Right lobe of liver (tissue), 6 donors: ENCODE measurements around the gene KIAA0513. TPM values are rescaled to one million over a fixed set of nuclear protein-coding genes. Genes with fewer than 3 reads are reported as not detected.

ENCODE experiments used
- ATAC-seq, 4 donors: fragments of 200-7000 bp; cut with Tn5 transposase; one replicate each; pipeline ENCODE4 v1.9.1; 2020; ENCODE audit warnings: mild to moderate bottlenecking in 4 of 4, moderate library complexity in 4 of 4
- DNase-seq, 3 donors: peaks; one replicate each; pipeline ENCODE4 v3.0.0-alpha.2; 2020
- H3K27ac ChIP-seq, 3 donors: fragments of 200-600 bp; one replicate each; pipeline ENCODE4 v1.8.0; 2022
- H3K27me3 ChIP-seq, 2 donors: fragments of 200-600 bp; one replicate each; pipeline ENCODE4 v1.8.0; 2022
- H3K36me3 ChIP-seq, 4 donors: fragments of 200-600 bp; sonication (generic) in 1 of 4; one replicate each; pipeline versions ENCODE4 v1.5.1 to v1.8.0; 2017 to 2022; ENCODE audit warnings: control low read depth in 1 of 4
- H3K4me1 ChIP-seq, 4 donors: fragments of 200-600 bp; sonication (generic) in 1 of 4; one replicate each; pipeline versions ENCODE4 v1.5.1 to v1.8.0; 2017 to 2022; ENCODE audit warnings: control low read depth in 1 of 4
- H3K4me3 ChIP-seq, 3 donors: fragments of 200-600 bp; one replicate each; pipeline ENCODE4 v1.8.0; 2022
- H3K9me3 ChIP-seq, 4 donors: fragments of 200-600 bp; sonication (generic) in 1 of 4; one replicate each; pipeline versions ENCODE4 v1.5.1 to v1.8.0; 2017 to 2022; ENCODE audit warnings: control low read depth in 1 of 4
- POLR2A ChIP-seq: fragments of 450-650 bp; IDR thresholded peaks from one replicate; pipeline ENCODE4 v1.6.1; 2017; ENCODE audit warnings: antibody characterized with exemption, mild to moderate bottlenecking
- WGBS: methylation state at CpG from one replicate; pipeline ENCODE4 v1.1.6; 2018; ENCODE audit warnings: low coverage, low lambda C conversion rate; ENCODE audit not compliant: insufficient coverage; ENCODE audit errors: missing lambda C conversion rate; 5-methylcytosine and 5-hydroxymethylcytosine counted together
- intact Hi-C, 2 donors: fragments of 100-400 bp; cut with DNase I; formaldehyde crosslinking; loops; one replicate each; pipeline versions ENCODE4 v1.11.2 to v1.14.1; 2022
- total RNA-seq, 6 experiments: library from RNA; depleted of rRNA in 2 of 6; stranded (reverse); fragments of >200 nt in 2 of 6; fragmentation: NEBNext Ultra II Directional in 3 of 6; extraction: Animal tissue kit (Norgen Biotek cat#: 25700) in 3 of 6; gene quantifications; one replicate each; pipeline versions ENCODE4 v1.1.0 to v1.2.4, GENCODE V29; 2016 to 2023
- TF ChIP-seq, protein P1 (sequence below), 4 donors: fragments of 200-600 bp in 3 of 4; fragments of 450-650 bp in 1 of 4; IDR thresholded peaks; one replicate each; pipeline versions ENCODE4 v1.5.1 to v1.8.0; 2016 to 2022; ENCODE audit warnings: antibody characterized with exemption in 4 of 4, mild to moderate bottlenecking in 2 of 4
- donor health status: DM: no; HTN: yes; CAD: no.
- donor health status: DM: no; HTN: no; CAD: no.
- donor health status: DM: no; HTN: no; CAD: no.
- donor health status: DM: no; HTN: yes; CAD: no.
- donor health status: DM: no; HTN: yes; CAD: no.

The KIAA0513 gene
- total RNA-seq, 6 experiments from 2014 or later: 2.6 to 7.4 (median 4.7) TPM

DNA sequence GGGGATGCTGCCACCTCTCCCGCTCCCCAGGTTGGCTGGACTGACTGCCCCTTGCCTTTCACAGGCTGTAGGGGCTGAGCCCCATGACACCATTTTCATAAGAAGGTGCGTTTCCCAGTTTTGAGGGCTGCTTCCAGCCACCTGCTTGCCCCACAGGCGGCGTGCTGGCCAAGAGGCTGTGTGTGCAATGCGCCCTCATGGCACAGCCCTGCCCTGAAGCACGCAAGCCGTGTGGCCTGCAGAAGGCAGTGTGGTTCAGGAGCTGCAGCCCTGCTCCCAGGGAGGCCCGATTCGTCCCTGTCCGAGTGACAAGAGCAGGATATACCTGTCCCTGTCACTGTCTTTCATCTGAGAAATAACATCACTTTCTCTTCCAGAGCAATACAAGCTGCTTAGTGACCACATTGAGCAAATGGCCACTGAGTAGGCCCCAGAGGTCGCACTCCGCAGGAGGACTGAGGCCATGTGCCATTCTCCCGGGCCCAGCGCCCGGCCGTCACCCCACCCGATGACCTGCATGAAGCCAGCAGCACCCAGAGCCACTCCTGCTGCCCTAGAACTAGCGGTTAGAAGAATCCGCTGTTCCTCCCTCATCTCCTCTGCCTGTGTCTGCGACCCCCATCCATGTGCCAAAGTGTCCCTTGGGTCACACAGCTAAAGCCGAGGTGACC, 60.4 kb downstream of the KIAA0513 start:
- ATAC-seq (no peak), DNase-seq (no peak)
- Histone ChIP-seq H3K27ac (no peak overlapping the region), H3K4me3 (no peak overlapping the region), H3K9me3 (no peaks in the 10 kb centered on the region), H3K36me3 (no peaks in the 10 kb centered on the region), H3K4me1 (peaks cover 0 to 10% (median 5%) of the 10 kb centered on the region in 4 donors), H3K27me3 (no peaks in the 10 kb centered on the region)
- 80% methylated on average over 2 of the region's 21 CpGs for WGBS
- TF ChIP-seq POLR2A: no peak
- TF ChIP-seq, protein P1, sequence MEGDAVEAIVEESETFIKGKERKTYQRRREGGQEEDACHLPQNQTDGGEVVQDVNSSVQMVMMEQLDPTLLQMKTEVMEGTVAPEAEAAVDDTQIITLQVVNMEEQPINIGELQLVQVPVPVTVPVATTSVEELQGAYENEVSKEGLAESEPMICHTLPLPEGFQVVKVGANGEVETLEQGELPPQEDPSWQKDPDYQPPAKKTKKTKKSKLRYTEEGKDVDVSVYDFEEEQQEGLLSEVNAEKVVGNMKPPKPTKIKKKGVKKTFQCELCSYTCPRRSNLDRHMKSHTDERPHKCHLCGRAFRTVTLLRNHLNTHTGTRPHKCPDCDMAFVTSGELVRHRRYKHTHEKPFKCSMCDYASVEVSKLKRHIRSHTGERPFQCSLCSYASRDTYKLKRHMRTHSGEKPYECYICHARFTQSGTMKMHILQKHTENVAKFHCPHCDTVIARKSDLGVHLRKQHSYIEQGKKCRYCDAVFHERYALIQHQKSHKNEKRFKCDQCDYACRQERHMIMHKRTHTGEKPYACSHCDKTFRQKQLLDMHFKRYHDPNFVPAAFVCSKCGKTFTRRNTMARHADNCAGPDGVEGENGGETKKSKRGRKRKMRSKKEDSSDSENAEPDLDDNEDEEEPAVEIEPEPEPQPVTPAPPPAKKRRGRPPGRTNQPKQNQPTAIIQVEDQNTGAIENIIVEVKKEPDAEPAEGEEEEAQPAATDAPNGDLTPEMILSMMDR (IDR thresholded peaks at IDR 0.05): no peak
- intact Hi-C loops: loop anchor here in 1 of 2 donors (10.0 kb wide), 1 partner anchor 123 kb away; no protein-coding TSS in a partner anchor

DNA sequence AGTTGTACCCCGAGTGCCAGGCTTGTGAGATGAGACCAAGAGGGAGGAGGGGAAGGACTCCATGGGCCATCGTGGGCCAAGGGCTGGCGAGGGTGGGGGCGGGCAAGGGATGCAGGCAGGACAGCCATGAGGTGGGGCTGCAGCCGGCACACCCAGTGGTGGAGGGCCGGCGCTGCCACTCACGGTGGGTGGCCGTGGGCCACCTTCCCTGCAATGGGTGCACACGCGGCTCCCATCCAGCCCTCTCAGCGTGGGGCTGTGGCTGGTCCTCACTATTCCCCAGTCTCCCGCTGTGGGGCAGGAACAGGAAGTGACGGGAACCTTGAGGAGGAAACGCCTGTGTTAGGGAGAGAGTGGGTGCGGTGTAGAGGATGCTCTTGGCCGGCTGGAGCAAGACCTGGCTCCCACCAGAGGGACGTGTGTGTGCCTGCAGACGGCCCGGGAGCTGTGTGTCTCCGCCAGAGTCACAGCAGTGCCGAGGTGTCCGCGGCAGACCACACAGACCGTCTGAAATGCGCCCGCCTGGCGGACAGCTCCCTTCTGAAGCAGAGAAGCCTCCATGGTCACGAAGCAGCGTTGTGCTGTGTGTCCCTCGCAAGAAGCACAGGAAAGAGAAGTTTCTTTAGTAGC, 61.1 kb downstream of the KIAA0513 start:
- ATAC-seq (no peak), DNase-seq (no peak)
- H3K4me3 ChIP-seq: no peak overlapping the region
- TF ChIP-seq, protein P1 (IDR thresholded peaks at IDR 0.05): no peak
- TF ChIP-seq POLR2A: no peak
- no CpG with 5 or more reads among the region's 31 CpGs for WGBS
- intact Hi-C loops: loop anchor here in 1 of 2 donors (10.0 kb wide), 1 partner anchor 124 kb away; no protein-coding TSS in a partner anchor
- H3K9me3 ChIP-seq: no peaks in the 10 kb centered on the region
- H3K27ac ChIP-seq: no peak overlapping the region
- H3K4me1 ChIP-seq: peaks cover 0 to 10% (median 5%) of the 10 kb centered on the region in 4 donors
- no peaks in the 10 kb centered on the region for H3K27me3 ChIP-seq
- H3K36me3 ChIP-seq: no peaks in the 10 kb centered on the region

- no peaks in the 10 kb centered on the region for H3K9me3 ChIP-seq
- DNase-seq: no peak
- no peaks in the 10 kb centered on the region for H3K36me3 ChIP-seq
- H3K4me1 ChIP-seq: peaks cover 0 to 10% (median 5%) of the 10 kb centered on the region in 4 donors
- intact Hi-C loops: loop anchor here in 1 of 2 donors (10.0 kb wide), 1 partner anchor 125 kb away; no protein-coding TSS in a partner anchor
- WGBS: 60% methylated on average over 1 of the region's 16 CpGs
- H3K27ac ChIP-seq: no peak overlapping the region
- no peak for ATAC-seq
- no peak overlapping the region for H3K4me3 ChIP-seq
- no peak for TF ChIP-seq POLR2A
- H3K27me3 ChIP-seq: no peaks in the 10 kb centered on the region
These were observed 61.9 kb downstream of the KIAA0513 start for GRCh38 chr16:85089525-85089924.

DNA sequence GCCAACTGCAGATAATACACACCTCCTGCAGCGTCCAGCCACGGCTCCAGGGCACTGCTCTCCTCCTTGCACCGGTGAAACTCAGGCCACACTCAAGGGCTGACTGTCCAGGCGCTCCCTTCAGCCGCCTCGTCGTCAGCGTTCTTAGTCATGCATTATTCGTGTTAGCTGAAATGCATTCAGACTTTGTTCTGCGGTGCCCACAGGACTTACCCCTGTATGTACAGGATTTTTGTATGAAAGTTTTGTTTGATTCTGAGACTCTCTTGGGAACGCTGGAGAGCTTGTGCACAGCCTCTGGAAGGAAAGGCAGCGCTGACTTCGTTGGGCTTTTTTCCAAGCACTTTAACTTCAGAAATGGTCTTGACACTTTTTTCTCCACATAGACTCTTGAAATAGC, 62.6 kb downstream of the KIAA0513 start:
- ATAC-seq: no peak
- Histone ChIP-seq H3K4me1 (peaks cover 0 to 10% (median 5%) of the 10 kb centered on the region in 4 donors), H3K27me3 (no peaks in the 10 kb centered on the region), H3K36me3 (no peaks in the 10 kb centered on the region), H3K27ac (no peak overlapping the region), H3K4me3 (no peak overlapping the region), H3K9me3 (no peaks in the 10 kb centered on the region)
- TF ChIP-seq, protein P1 (IDR thresholded peaks at IDR 0.05): no peak
- TF ChIP-seq POLR2A: no peak
- intact Hi-C loops: no loop called here
- no peak for DNase-seq
- WGBS: 83% methylated on average over 9 of the region's 13 CpGs
